ENCODE measurements around the gene KIAA1671.

GRCh38 chr22:24975813-24976341 lies 23.4 kb downstream of the KIAA1671 start:
- TF ChIP-seq CTCF (IDR thresholded peaks at IDR 0.05) (no peak), GABPA (IDR thresholded peaks at IDR 0.05; ENCODE audit: low read depth) (no peak), TEAD4 (IDR thresholded peaks at IDR 0.05; ENCODE audit: borderline replicate concordance, insufficient read depth) (no peak)
